ENCODE results near the gene CD248. TPM values are rescaled to one million over a fixed set of nuclear protein-coding genes. Genes with fewer than 3 reads are reported as not detected.
A peak's percentile ranks its signal among the peaks of the same experiment; 100 is the strongest.

Gene CD248
- total RNA-seq, 1 donor from 2014 or later = 95.2 TPM

DNA sequence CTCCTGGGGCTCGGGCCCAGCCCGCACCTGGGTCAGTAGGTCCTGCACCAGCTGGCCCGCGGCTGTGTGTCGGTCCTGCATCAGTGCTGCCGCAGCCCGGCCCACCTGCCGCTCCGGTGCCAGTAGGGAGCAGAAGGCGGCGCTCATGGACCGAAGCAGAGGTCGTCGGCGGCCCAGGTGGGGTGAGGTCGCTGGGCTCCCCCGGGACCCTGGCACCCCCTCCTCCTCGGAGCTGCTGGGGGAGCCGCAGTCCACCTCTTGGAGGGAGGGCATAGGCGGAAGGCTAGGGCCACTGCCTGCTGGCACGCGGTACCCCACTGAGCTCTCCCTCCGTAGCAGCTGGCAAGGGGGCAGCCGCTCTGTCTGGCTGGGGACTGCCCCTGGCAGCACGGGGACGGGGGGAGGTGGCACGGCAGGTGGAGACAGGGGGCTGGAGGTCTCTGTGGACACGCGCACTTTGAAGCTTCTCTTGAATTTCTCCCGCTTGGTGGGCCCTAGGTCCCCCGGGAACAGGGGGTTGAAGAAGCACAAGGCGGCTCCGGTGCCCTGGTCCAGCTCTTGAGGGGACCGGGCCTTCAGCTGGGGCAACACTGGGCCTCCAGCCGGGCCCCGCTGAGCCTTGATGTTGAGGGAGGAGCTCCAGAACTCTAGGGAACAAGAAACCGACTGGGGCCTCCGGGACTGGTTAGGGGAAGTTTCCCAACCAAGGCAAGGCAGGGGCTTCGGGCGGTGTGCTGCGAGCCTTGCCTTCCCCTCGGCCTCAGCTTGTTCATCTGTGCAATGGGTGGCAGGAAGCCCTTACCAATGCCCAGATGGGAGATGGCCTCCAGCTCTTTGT, 18.0 kb upstream of the CD248 start:
- peak overlapping the region; percentile 64 for H3K4me3 Mint-ChIP-seq
- DNase-seq (ENCODE audit: low spot score in 2 of 2, unreplicated experiment in 2 of 2) = no peak
- no peak overlapping the region for H3K27ac Mint-ChIP-seq
- TF ChIP-seq, protein P1, sequence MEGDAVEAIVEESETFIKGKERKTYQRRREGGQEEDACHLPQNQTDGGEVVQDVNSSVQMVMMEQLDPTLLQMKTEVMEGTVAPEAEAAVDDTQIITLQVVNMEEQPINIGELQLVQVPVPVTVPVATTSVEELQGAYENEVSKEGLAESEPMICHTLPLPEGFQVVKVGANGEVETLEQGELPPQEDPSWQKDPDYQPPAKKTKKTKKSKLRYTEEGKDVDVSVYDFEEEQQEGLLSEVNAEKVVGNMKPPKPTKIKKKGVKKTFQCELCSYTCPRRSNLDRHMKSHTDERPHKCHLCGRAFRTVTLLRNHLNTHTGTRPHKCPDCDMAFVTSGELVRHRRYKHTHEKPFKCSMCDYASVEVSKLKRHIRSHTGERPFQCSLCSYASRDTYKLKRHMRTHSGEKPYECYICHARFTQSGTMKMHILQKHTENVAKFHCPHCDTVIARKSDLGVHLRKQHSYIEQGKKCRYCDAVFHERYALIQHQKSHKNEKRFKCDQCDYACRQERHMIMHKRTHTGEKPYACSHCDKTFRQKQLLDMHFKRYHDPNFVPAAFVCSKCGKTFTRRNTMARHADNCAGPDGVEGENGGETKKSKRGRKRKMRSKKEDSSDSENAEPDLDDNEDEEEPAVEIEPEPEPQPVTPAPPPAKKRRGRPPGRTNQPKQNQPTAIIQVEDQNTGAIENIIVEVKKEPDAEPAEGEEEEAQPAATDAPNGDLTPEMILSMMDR (IDR thresholded peaks at IDR 0.05; ENCODE audit: unreplicated experiment) = no peak
- peaks cover 7% of the 10 kb centered on the region for H3K27me3 Mint-ChIP-seq (ENCODE audit: low read depth)
- H3K4me1 Mint-ChIP-seq = peaks cover 15% of the 10 kb centered on the region
- no peaks in the 10 kb centered on the region for H3K9me3 Mint-ChIP-seq
- H3K36me3 Mint-ChIP-seq = no peaks in the 10 kb centered on the region

DNA sequence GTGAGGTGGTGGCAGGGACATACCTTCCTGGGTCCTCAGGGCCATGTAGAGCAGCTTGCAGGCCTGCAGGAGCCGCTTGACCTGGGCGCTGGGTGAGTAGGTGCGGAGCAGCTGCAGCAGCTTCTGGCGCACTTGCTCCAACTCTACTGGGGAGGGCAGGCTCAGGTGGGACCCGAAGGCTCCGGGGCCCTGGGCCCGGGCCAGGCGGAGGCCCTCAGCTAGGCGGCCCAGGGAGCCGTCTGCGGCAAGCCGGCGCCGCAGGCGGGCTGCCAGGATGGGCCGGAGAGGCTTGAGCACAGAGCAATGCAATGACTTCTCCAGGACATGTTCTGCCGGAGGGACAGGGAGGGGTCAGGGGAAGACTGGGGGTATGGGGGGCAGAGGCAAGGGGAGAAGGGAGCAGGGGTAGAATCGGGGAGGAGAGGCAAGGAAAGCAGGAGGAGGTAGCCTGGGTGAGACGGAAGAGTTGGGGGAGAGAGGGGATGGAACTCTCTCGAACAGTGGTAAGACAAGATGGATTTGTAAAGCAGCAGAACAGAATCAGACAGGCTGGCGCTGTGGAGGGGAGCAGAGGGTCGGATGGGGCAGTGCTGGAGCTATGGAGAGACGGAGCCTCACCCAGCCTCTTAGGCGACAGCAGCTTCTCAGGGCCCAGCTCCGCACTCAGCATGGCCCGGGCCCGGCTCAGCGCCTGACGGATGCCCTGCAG, 17.2 kb upstream of the CD248 start:
- Mint-ChIP-seq H3K36me3 (no peaks in the 10 kb centered on the region), H3K27ac (no peak overlapping the region), H3K27me3 (ENCODE audit: low read depth) (peaks cover 7% of the 10 kb centered on the region), H3K9me3 (no peaks in the 10 kb centered on the region), H3K4me3 (no peak overlapping the region), H3K4me1 (peaks cover 15% of the 10 kb centered on the region)
- no peak for DNase-seq (ENCODE audit: low spot score in 2 of 2, unreplicated experiment in 2 of 2)
- TF ChIP-seq, protein P1 (IDR thresholded peaks at IDR 0.05; ENCODE audit: unreplicated experiment) = no peak

DNA sequence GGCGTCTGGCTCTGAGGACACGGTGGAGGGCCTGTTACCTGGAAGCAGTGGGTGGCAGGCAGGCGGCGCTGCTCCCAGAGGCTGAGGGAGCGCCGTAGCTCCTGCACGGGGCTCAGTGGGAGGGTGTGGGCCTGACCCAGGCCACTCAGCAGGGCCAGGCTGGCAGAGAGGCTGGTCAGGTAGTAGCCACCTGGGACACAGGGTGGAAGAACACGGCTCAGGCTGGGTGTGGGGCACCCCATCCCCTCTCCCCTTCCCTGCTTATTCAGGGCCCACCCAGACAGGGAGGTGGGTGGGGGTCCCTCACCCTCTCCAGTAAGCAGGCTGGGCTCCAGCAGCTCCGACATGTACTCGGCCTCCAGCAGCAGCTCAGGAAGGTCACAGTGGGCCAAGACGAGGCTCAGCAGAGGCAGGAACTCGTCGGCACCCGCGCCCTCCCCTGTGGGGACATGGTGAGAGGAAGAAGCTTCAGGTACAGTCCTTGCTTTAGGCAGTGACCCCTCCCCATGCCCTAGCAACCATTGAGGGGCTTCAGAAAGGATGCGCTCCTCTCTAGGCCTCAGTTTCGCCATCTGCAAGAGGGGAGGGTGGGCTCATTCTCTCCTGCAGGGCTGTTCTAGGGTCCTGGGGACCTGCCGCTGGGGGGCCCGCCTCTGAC, 16.5 kb upstream of the CD248 start:
- DNase-seq (ENCODE audit: low spot score in 2 of 2, unreplicated experiment in 2 of 2) = no peak
- no peak overlapping the region for H3K27ac Mint-ChIP-seq
- no peaks in the 10 kb centered on the region for H3K36me3 Mint-ChIP-seq
- peaks cover 7% of the 10 kb centered on the region for H3K27me3 Mint-ChIP-seq (ENCODE audit: low read depth)
- H3K9me3 Mint-ChIP-seq = no peaks in the 10 kb centered on the region
- peaks cover 19% of the 10 kb centered on the region for H3K4me1 Mint-ChIP-seq
- no peak overlapping the region for H3K4me3 Mint-ChIP-seq
- TF ChIP-seq, protein P1 (IDR thresholded peaks at IDR 0.05; ENCODE audit: unreplicated experiment) = no peak

DNA sequence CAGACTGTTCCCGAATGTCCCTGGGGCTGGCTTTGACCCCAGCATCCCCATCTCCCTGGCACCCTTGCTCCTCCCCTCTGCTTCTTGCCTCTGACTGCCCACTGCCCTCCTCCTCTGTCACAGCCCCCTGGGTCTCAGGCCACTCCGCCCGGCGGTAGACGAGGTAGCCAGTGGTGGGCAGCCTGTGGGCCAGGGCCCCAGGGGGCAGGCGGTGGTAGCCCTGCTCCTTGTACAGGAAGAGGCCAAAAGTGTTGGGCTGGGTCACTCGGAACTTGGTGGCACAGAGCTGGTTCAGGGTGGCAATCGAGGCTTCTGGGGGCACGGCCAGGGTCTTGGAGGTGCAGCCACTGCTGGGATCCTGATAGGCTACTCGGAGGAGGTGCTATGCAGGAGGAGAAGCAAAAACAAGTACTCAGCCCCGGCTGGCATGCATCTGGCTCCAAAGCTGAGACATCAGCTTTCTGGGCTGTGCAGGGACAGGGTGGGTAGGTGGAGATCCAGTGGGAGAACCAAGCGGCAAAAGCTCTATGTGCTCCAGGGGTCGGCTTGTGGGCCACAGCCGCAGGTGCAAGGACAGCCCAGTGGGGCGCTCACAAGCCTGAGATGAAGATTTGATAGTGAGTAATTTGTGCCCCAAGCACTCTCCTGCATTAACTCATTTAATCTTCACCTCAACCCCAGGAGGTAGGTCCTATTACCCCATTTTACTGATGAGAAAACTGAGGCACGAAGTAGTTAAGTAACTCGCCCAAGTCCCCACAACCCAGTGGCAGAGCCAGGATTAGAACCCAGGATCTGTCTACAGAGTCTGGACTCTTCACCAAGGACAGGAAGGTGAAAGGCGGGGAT, 15.8 kb upstream of the CD248 start:
- Mint-ChIP-seq H3K27me3 (ENCODE audit: low read depth) (peaks cover 7% of the 10 kb centered on the region), H3K4me1 (peaks cover 24% of the 10 kb centered on the region), H3K36me3 (no peaks in the 10 kb centered on the region), H3K27ac (no peak overlapping the region), H3K4me3 (no peak overlapping the region), H3K9me3 (no peaks in the 10 kb centered on the region)
- TF ChIP-seq, protein P1 (IDR thresholded peaks at IDR 0.05; ENCODE audit: unreplicated experiment) = no peak
- no peak for DNase-seq (ENCODE audit: low spot score in 2 of 2, unreplicated experiment in 2 of 2)

All from mesothelial cell of epicardium (in vitro differentiated cells).